DND-41 (cell line): ENCODE results near the gene LUZP2.

Source experiments
- CTCF ChIP-seq: IDR thresholded peaks from 2 replicates; pipeline ENCODE4 v1.5.1; 2012; ENCODE audit warnings: borderline replicate concordance, low read length, moderate library complexity, mild to moderate bottlenecking; ENCODE audit not compliant: poor library complexity, severe bottlenecking; ENCODE audit errors: extremely low read depth
- EZH2 ChIP-seq: IDR thresholded peaks from 3 replicates; pipeline ENCODE4 v1.6.1; 2012; ENCODE audit warnings: borderline replicate concordance, low read depth, mild to moderate bottlenecking, moderate library complexity, low read length, inconsistent platforms; ENCODE audit not compliant: severe bottlenecking

GRCh38 chr11:24664399-24664798 lies 167.5 kb downstream of the LUZP2 start:
- TF ChIP-seq CTCF (no peak), EZH2 (no peak)
